ENCODE data around the gene PACSIN3.

DNA sequence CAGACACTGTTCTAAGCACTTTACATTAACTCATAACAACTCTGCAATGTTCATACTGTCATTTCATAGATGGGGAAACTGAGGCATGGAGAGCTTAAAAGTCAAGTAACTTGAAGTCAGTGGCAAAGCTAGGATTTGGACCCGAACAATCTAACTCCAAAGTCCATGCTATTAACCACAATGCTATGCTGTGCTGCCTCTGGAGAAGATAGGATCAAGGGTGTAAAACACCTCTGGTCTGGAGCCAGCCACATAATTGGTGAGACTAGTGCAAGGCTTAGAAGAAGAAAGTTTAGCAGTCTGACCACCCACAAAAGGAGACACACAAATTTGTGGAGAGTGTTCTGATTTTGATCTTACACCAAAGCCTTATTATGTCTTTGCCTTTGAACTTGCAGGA is 53.3 kb downstream of the PACSIN3 start:
- TF ChIP-seq, protein P1, sequence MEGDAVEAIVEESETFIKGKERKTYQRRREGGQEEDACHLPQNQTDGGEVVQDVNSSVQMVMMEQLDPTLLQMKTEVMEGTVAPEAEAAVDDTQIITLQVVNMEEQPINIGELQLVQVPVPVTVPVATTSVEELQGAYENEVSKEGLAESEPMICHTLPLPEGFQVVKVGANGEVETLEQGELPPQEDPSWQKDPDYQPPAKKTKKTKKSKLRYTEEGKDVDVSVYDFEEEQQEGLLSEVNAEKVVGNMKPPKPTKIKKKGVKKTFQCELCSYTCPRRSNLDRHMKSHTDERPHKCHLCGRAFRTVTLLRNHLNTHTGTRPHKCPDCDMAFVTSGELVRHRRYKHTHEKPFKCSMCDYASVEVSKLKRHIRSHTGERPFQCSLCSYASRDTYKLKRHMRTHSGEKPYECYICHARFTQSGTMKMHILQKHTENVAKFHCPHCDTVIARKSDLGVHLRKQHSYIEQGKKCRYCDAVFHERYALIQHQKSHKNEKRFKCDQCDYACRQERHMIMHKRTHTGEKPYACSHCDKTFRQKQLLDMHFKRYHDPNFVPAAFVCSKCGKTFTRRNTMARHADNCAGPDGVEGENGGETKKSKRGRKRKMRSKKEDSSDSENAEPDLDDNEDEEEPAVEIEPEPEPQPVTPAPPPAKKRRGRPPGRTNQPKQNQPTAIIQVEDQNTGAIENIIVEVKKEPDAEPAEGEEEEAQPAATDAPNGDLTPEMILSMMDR (IDR thresholded peaks at IDR 0.05): no peak
- TF ChIP-seq POLR2A (IDR thresholded peaks at IDR 0.05): no peak

Measured in right lobe of liver (tissue), 4 donors.